KOPT-K1 (cell line): ENCODE measurements around the gene KPNA3.
A peak's percentile ranks its signal among the peaks of the same experiment; 100 is the strongest.
"Not testable (repeated sequence)": the region's sequence is repeated elsewhere in the genome, so short reads cannot be mapped to it uniquely, and the experiment has no call there.

ENCODE experiments used
- H3K27ac ChIP-seq: fragments of 200-600 bp; sonication (generic); 2 replicates; pipeline ENCODE4 v1.5.1; 2016; ENCODE audit warnings: antibody characterized with exemption, mild to moderate bottlenecking, low read depth, low read length; ENCODE audit not compliant: poor library complexity, severe bottlenecking
- H3K36me3 ChIP-seq: fragments of 200-600 bp; sonication (generic); 2 replicates; pipeline ENCODE4 v1.5.1; 2017; ENCODE audit warnings: antibody characterized with exemption, mild to moderate bottlenecking, low read length, moderate library complexity; ENCODE audit not compliant: insufficient read depth
- H3K9me3 ChIP-seq: fragments of 200-600 bp; sonication (generic); 2 replicates; pipeline ENCODE4 v1.5.1; 2017; ENCODE audit warnings: antibody characterized with exemption, low read length, mild to moderate bottlenecking; ENCODE audit not compliant: insufficient read depth, poor library complexity, severe bottlenecking

Gene KPNA3

DNA sequence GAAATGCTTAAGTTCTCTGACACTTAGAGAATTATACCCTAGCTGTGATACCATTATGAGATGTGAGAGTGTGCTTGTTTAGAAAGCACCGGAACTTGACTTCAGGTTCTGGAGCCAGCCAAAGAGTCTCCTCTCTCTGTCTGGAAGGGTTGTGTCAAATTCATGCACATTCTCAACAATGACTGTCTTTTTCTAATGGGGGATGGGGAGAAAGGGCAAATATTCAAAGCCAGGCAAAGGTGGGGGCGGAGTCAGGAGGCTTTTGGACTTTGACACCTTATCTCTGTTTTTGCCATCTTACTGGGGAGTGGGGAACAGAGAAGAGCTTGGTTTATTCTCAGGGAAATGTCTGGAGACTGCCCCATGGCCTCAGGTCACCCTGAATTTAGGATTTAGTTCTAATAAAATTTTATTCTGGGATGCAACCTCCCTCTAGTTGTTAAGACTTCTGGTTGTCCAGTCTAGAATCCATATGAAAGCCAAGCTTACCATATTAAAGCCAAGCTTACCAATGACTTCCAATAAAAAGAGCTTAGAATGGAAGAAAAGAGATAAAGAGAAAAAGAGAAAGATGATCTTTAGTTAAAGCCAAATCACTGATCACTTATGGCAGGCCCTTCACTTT, 28.2 kb upstream of the KPNA3 start:
- no peak overlapping the region for H3K27ac ChIP-seq
- H3K36me3 ChIP-seq: no peaks in the 10 kb centered on the region
- no peaks in the 10 kb centered on the region for H3K9me3 ChIP-seq

DNA sequence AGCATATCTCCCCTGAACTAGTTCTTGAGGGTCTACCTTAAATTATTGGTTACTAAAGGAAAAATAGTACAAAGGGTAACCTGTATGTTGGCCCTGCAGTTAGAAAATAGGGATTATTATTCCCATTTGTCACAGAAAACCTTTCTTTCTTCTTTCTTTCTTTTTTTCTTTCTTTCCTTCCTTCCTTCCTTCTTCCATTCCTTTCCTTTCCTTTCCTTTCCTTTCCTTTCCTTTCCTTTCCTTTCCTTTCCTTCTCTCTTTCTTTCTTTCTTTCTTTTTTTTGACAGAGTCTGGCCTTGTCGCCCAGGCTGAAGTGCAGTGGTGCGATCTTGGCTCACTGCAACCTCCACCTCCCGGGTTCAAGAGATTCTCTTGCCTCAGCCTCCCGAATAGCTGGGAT, 23.6 kb upstream of the KPNA3 start:
- H3K36me3 ChIP-seq, H3K27ac ChIP-seq, H3K9me3 ChIP-seq: not testable (repeated sequence)

GRCh38 chr13:49814551-49815270, 22.2 kb upstream of the KPNA3 start:
- H3K36me3 ChIP-seq: no peaks in the 10 kb centered on the region
- no peak overlapping the region for H3K27ac ChIP-seq
- no peaks in the 10 kb centered on the region for H3K9me3 ChIP-seq

DNA sequence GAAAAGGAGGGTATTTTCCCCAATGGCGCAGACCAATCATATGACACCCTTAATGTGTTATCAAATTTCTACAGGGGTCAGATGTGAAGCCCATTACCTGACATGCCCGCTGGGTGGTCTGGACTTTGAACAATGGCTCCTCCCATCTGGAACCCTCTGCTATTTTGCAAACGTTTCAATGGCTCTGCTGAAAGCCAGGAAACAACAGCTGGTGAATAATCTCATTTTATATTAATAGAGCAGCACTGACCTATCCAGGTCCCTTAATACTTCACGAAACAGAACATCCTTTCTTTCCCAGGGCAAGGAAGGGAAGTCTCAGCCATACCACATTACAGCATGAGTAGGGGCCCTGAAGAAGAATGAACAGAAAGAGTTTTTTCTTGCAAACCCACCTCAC, 20.3 kb upstream of the KPNA3 start:
- H3K27ac ChIP-seq: no peak overlapping the region
- no peaks in the 10 kb centered on the region for H3K36me3 ChIP-seq
- no peaks in the 10 kb centered on the region for H3K9me3 ChIP-seq

GRCh38 chr13:49811527-49811908, 19.0 kb upstream of the KPNA3 start:
- Histone ChIP-seq H3K36me3 (no peaks in the 10 kb centered on the region), H3K27ac (no peak overlapping the region)

DNA sequence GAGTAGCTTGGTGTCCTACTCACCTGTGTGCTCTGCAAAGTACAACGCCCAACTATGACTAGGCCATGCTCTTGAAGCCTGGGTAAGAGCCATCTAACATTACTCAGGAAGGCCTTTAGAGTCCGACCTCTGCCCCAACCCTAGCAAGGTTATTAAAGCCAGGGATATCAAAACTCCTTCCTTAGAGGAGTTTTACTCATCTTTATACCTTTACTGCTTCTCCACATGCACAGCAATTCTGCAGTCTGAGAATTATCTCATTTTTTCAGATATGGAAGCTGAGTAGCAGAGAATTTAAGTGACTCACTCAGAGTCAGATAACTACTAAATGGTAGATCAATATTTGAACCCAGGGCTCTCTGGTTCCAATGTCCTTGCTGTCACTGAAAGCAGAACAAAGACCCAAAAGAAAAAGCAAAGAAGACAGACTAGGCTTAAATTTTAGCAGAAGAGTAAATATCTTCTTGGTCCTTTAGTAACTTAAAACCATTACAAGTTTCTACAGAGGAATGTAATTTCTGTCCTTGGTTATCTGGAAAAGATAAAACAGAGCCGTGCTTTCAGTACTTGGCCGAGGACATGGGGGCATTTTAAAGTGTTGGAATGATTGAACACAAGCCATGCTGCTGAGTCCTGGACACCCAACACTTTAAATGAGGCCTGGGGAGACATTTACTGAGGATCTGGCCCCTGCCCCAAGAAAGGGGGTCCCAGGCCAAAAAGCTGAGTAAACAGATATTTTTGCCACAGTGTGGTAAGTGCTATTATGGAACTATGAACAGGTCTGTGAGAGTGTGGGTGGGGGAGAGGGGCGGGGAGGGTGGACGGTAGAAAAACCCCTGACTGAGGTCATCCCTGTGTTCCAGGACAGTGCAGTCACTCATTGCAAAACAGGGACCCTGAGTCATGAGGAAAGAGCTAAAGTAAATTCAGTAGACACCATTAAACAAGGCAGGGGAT, 18.4 kb upstream of the KPNA3 start:
- H3K36me3 ChIP-seq: no peaks in the 10 kb centered on the region
- no peak overlapping the region for H3K27ac ChIP-seq
- H3K9me3 ChIP-seq: no peaks in the 10 kb centered on the region

More at GRCh38 chr13:49811527-49811908, 19.0 kb upstream of the KPNA3 start:
- H3K9me3 ChIP-seq: no peaks in the 10 kb centered on the region

- Histone ChIP-seq H3K36me3 (no peaks in the 10 kb centered on the region), H3K27ac (no peak overlapping the region), H3K9me3 (no peaks in the 10 kb centered on the region)
Observed at GRCh38 chr13:49807681-49808080, 15.2 kb upstream of the KPNA3 start.

DNA sequence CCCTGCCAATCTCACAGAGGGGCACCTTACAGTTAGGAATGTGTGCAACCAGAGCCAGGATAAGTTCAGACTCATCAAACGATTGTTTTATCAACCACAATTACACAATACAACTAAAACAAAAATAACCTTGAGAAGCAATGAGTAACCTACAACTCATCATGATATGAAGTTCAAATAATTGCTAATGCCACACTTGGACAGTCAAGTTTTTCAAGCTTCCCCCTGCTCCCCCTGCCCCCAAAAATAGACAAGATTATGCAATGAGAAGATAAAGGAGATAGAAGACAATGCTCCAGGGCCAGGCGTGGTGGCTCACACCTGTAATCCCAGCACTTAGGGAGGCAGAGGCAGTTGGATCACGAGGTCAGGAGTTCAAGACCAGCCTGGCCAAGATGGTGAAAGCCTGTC, 13.6 kb upstream of the KPNA3 start:
- H3K27ac ChIP-seq: no peak overlapping the region
- no peaks in the 10 kb centered on the region for H3K36me3 ChIP-seq
- H3K9me3 ChIP-seq: no peaks in the 10 kb centered on the region

GRCh38 chr13:49803047-49803446, 10.6 kb upstream of the KPNA3 start:
- H3K27ac ChIP-seq, H3K9me3 ChIP-seq, H3K36me3 ChIP-seq: not testable (repeated sequence)

DNA sequence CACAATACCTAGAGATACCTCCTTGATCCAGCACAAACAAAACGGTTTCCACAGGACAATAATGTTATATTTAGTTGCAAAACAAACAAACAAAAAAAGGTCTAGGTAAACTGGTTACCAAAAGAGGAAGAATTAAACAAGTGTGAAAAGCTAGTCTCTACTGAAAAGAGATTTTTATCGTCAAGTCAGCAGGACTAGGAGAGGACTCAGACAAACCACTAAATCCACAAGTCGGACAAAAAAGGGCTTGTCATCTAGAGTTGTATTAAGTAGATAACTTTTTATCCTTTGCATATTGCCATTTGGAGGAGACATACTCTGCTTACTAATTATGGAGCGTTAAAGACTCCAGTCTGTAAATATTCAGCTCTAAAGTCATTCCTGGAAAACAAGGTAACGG, 9.9 kb upstream of the KPNA3 start:
- H3K36me3 ChIP-seq: no peaks in the 10 kb centered on the region
- H3K27ac ChIP-seq: no peak overlapping the region
- no peaks in the 10 kb centered on the region for H3K9me3 ChIP-seq

DNA sequence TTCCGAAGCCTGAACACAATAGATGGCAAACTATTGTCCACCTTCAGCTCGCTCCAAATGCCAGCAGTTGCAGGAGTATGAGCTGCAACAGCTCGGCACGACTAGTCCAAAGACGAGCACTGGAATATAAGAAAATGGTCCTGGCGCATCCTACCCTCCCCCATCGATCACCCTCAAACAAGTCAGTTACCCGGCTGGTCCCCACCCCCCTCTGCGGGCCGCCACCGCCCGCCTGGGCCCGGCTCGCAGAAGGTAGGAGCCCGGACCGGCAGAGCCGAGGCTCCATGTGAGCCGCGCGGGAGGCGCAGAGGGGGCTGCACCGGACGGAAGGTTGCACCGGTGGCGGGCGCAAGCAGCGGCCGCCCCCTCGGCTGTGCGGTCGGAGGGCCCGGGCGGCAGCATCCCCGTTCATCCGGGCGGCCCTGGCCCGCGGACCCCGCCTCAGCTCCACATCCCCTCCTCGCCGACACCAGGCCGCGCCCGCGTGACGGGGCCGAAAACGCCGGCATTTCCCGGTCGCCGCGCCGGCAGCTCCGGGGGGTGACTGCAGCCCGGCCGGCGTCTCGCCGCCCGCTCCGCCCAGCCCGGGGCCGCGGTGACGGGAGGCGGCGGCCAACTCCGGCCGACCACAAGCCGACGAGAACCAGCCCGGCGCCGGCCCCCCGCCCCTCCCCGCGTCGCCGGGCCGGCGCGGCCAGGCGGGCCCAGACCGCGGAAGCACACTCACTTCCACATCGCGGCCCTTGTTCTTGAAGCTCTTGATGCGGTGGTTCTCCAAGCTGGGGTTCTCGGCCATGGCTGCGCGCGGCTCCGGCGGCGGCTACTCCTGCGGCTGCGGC, 552 bp downstream of the KPNA3 start:
- H3K27ac ChIP-seq: peak overlapping the region; percentile 86

GRCh38 chr13:49791315-49791710, 1.2 kb downstream of the KPNA3 start:
- H3K36me3 ChIP-seq: no peaks in the 10 kb centered on the region; the same call in 1 of the 2 replicates
- H3K9me3 ChIP-seq: no peaks in the 10 kb centered on the region
- peak overlapping the region; percentile 86 for H3K27ac ChIP-seq

More for the DNA sequence above, 552 bp downstream of the KPNA3 start:
- H3K36me3 ChIP-seq: no peaks in the 10 kb centered on the region; the same call in 1 of the 2 replicates
- H3K9me3 ChIP-seq: no peaks in the 10 kb centered on the region

- Histone ChIP-seq H3K27ac (no peak overlapping the region), H3K36me3 (no peaks in the 10 kb centered on the region; the same call in 1 of the 2 replicates), H3K9me3 (no peaks in the 10 kb centered on the region)
Observed at GRCh38 chr13:49789968-49790367, 2.5 kb downstream of the KPNA3 start.

GRCh38 chr13:49786401-49787008, 6.0 kb downstream of the KPNA3 start:
- no peaks in the 10 kb centered on the region; the same call in 1 of the 2 replicates for H3K36me3 ChIP-seq
- no peaks in the 10 kb centered on the region for H3K9me3 ChIP-seq

More at GRCh38 chr13:49786401-49787008, 6.0 kb downstream of the KPNA3 start:
- H3K27ac ChIP-seq: no peak overlapping the region
